Liver (tissue), 9 donors: Measurements from ENCODE around the gene CCSAP. TPM values are rescaled to one million over a fixed set of nuclear protein-coding genes. Genes with fewer than 3 reads are reported as not detected.
"Not testable (repeated sequence)": the region's sequence is repeated elsewhere in the genome, so short reads cannot be mapped to it uniquely, and the experiment has no call there.

Source experiments
- DNase-seq: peaks from one replicate; pipeline ENCODE4 v3.0.0-alpha.2; 2017; ENCODE audit warnings: low spot score
- H3K27ac ChIP-seq, 2 donors: one replicate each; pipeline ENCODE4 v1.7.0; 2013; ENCODE audit warnings: inconsistent platforms in 2 of 2, low read length in 2 of 2, control low read depth in 1 of 2, low read depth in 1 of 2, mild to moderate bottlenecking in 1 of 2
- H3K27me3 ChIP-seq, 4 donors: one replicate each; pipeline versions ENCODE4 v1.6.1 to v1.7.0; 2013; ENCODE audit warnings: low read length in 3 of 4, inconsistent platforms in 1 of 4, mild to moderate bottlenecking in 1 of 4, moderate library complexity in 1 of 4; ENCODE audit not compliant: control insufficient read depth in 4 of 4, insufficient read depth in 4 of 4
- H3K36me3 ChIP-seq, 4 donors: one replicate each; pipeline versions ENCODE4 v1.6.1 to v1.7.0; 2013; ENCODE audit warnings: low read length in 3 of 4, mild to moderate bottlenecking in 3 of 4, low read depth in 1 of 4, moderate library complexity in 1 of 4; ENCODE audit not compliant: control insufficient read depth in 4 of 4, insufficient read depth in 3 of 4
- H3K4me1 ChIP-seq, 4 donors: one replicate each; pipeline versions ENCODE4 v1.6.1 to v1.7.0; 2013; ENCODE audit warnings: low read length in 3 of 4, mild to moderate bottlenecking in 3 of 4, moderate library complexity in 1 of 4; ENCODE audit not compliant: control insufficient read depth in 4 of 4, insufficient read depth in 4 of 4
- H3K4me3 ChIP-seq, 3 donors: one replicate each; pipeline versions ENCODE4 v1.6.1 to v1.7.0; 2013; ENCODE audit warnings: low read length in 3 of 3, control low read depth in 1 of 3, low read depth in 1 of 3, mild to moderate bottlenecking in 1 of 3
- H3K9ac ChIP-seq, 2 donors: one replicate each; pipeline ENCODE4 v1.7.0; 2013; ENCODE audit warnings: low read length in 2 of 2, mild to moderate bottlenecking in 2 of 2, moderate library complexity in 2 of 2, control low read depth in 1 of 2, low read depth in 1 of 2
- H3K9me3 ChIP-seq, 4 donors: one replicate each; pipeline versions ENCODE4 v1.6.1 to v1.7.0; 2013; ENCODE audit warnings: low read length in 3 of 4; ENCODE audit not compliant: control insufficient read depth in 4 of 4
- CTCF ChIP-seq: fragments of 150-350 bp; IDR thresholded peaks from 2 replicates; pipeline ENCODE4 v1.5.1; 2017; ENCODE audit warnings: improper control_type of control experiment, low read depth, low read length; ENCODE audit not compliant: missing input control
- EGR1 ChIP-seq, 2 donors: IDR thresholded peaks; 2 replicates each; pipeline ENCODE4 v1.6.1; 2016 to 2018; ENCODE audit warnings: antibody characterized with exemption in 2 of 2, low read depth in 2 of 2
- FOXA1 ChIP-seq: IDR thresholded peaks from 2 replicates; pipeline ENCODE4 v1.6.1; 2016; ENCODE audit warnings: antibody characterized with exemption
- FOXA2 ChIP-seq: IDR thresholded peaks from 2 replicates; pipeline ENCODE4 v1.6.1; 2016; ENCODE audit warnings: antibody characterized with exemption
- GABPA ChIP-seq, 2 donors: IDR thresholded peaks in 1 of 2; conservative IDR thresholded peaks in 1 of 2; 2 replicates each; pipeline ENCODE4 v1.6.1; 2016; ENCODE audit warnings: antibody characterized with exemption in 2 of 2, mild to moderate bottlenecking in 1 of 2, moderate library complexity in 1 of 2
- HNF4A ChIP-seq, 2 donors: conservative IDR thresholded peaks; 2 replicates each; pipeline ENCODE4 v1.6.1; 2016; ENCODE audit warnings: antibody characterized with exemption in 2 of 2, mild to moderate bottlenecking in 2 of 2
- HNF4G ChIP-seq: IDR thresholded peaks from 2 replicates; pipeline ENCODE4 v1.6.1; 2016; ENCODE audit warnings: antibody characterized with exemption
- MAX ChIP-seq: IDR thresholded peaks from 2 replicates; pipeline ENCODE4 v1.6.1; 2016; ENCODE audit warnings: antibody characterized with exemption
- NR2F2 ChIP-seq: IDR thresholded peaks from 2 replicates; pipeline ENCODE4 v1.6.1; 2016; ENCODE audit warnings: antibody characterized with exemption
- RAD21 ChIP-seq, 2 donors: IDR thresholded peaks; 2 replicates each; pipeline ENCODE4 v1.6.1; 2016; ENCODE audit warnings: antibody characterized with exemption in 2 of 2, mild to moderate bottlenecking in 2 of 2
- SP1 ChIP-seq: IDR thresholded peaks from 2 replicates; pipeline ENCODE4 v1.6.1; 2018; ENCODE audit warnings: antibody characterized with exemption, mild to moderate bottlenecking
- YY1 ChIP-seq: IDR thresholded peaks from 2 replicates; pipeline ENCODE4 v1.6.1; 2016; ENCODE audit warnings: antibody characterized with exemption, mild to moderate bottlenecking
- ZBTB33 ChIP-seq: IDR thresholded peaks from 2 replicates; pipeline ENCODE4 v1.6.1; 2016; ENCODE audit warnings: antibody characterized with exemption
- WGBS: extraction: QIAGEN DNeasy Blood & Tissue Kit; methylation state at CpG from one replicate; pipeline ENCODE4 v1.1.7; 2013; 5-methylcytosine and 5-hydroxymethylcytosine counted together
- polyA plus RNA-seq, 2 donors: library from polyadenylated mRNA; stranded (reverse) in 1 of 2; unstranded in 1 of 2; fragments of 200-250 nt in 1 of 2; fragments of >200 nt in 1 of 2; fragmentation: Nextera tagmentation in 1 of 2; extraction: Ambion mirVana in 1 of 2; gene quantifications; one replicate each; pipeline versions ENCODE4 v1.2.1 to v1.2.3, GENCODE V29; 2013 to 2015
- total RNA-seq, 2 donors: library from RNA; depleted of rRNA; stranded (reverse); fragments of >200 nt; gene quantifications; one replicate each; pipeline ENCODE4 v1.2.3, GENCODE V29; 2014
- donor health status: healthy.
- donor health status: healthy.
- donor health status: healthy.
- donor health status: healthy.
- donor health status: healthy.

CCSAP gene
- total and polyA plus RNA-seq, 4 donors: 0.77 to 4.6 (median 1.7) TPM

- TF ChIP-seq EGR1 (IDR thresholded peaks at IDR 0.05; ENCODE audit: low read depth in 2 of 2) (no peak), ZBTB33 (no peak), YY1 (no peak), FOXA2 (no peak), FOXA1 (no peak)
- no peaks in the 10 kb centered on the region for H3K36me3 ChIP-seq
- no peak for DNase-seq
- no peak overlapping the region for H3K9ac ChIP-seq
- no peaks in the 10 kb centered on the region for H3K9me3 ChIP-seq
- H3K27ac ChIP-seq: no peak overlapping the region
- no peaks in the 10 kb centered on the region for H3K27me3 ChIP-seq
- no peak overlapping the region for H3K4me3 ChIP-seq
- WGBS: 77% methylated on average over 2 of the region's 2 CpGs
- H3K4me1 ChIP-seq: no peaks in the 10 kb centered on the region
These were observed 8.6 kb downstream of the CCSAP start for GRCh38 chr1:229334269-229334668.

GRCh38 chr1:229328598-229329362 lies 14.1 kb downstream of the CCSAP start:
- no peak overlapping the region for H3K9ac ChIP-seq
- H3K9me3 ChIP-seq: no peaks in the 10 kb centered on the region
- H3K4me1 ChIP-seq: peaks cover 0 to 23% (median 12%) of the 10 kb centered on the region in 4 donors
- H3K36me3 ChIP-seq: peaks cover 0 to under 1% (median 0%) of the 10 kb centered on the region in 4 donors
- no peak for DNase-seq
- TF ChIP-seq HNF4A (conservative IDR thresholded peaks at IDR 0.05): no peak
- no peak for TF ChIP-seq GABPA (IDR thresholded peaks at IDR 0.05 in 1 of 2, conservative IDR thresholded peaks at IDR 0.05 in 1 of 2)
- TF ChIP-seq SP1: no peak
- no peak for TF ChIP-seq YY1
- TF ChIP-seq RAD21 (IDR thresholded peaks at IDR 0.05): no peak
- no peak for TF ChIP-seq NR2F2
- 81% methylated on average over 7 of the region's 7 CpGs for WGBS
- H3K4me3 ChIP-seq: no peak overlapping the region
- no peaks in the 10 kb centered on the region for H3K27me3 ChIP-seq
- no peak overlapping the region for H3K27ac ChIP-seq

- H3K27me3 ChIP-seq, H3K27ac ChIP-seq, H3K4me3 ChIP-seq, DNase-seq, H3K9me3 ChIP-seq, H3K9ac ChIP-seq, H3K36me3 ChIP-seq: not testable (repeated sequence)
- 92% methylated on average over 6 of the region's 6 CpGs for WGBS
- H3K4me1 ChIP-seq: peaks cover 0 to 27% (median 13%) of the 10 kb centered on the region in 4 donors
These were observed 15.1 kb downstream of the CCSAP start for GRCh38 chr1:229327765-229328164.

- H3K27ac ChIP-seq: no peak overlapping the region
- peaks cover 0 to 27% (median 13%) of the 10 kb centered on the region in 4 donors for H3K4me1 ChIP-seq
- WGBS: 96% methylated on average over 12 of the region's 12 CpGs
These were observed 16.2 kb downstream of the CCSAP start for GRCh38 chr1:229326601-229327000.

More at GRCh38 chr1:229326601-229327000, 16.2 kb downstream of the CCSAP start:
- Histone ChIP-seq H3K9me3 (no peaks in the 10 kb centered on the region), H3K36me3 (peaks cover 0 to 9% (median 5%) of the 10 kb centered on the region in 4 donors), H3K9ac (no peak overlapping the region), H3K27me3 (no peaks in the 10 kb centered on the region), H3K4me3 (no peak overlapping the region)
- TF ChIP-seq CTCF: no peak
- no peak for TF ChIP-seq MAX
- TF ChIP-seq RAD21 (IDR thresholded peaks at IDR 0.05): no peak
- no peak for TF ChIP-seq HNF4A (conservative IDR thresholded peaks at IDR 0.05)
- TF ChIP-seq FOXA1: no peak
- no peak for TF ChIP-seq HNF4G
- no peak for TF ChIP-seq EGR1 (IDR thresholded peaks at IDR 0.05; ENCODE audit: low read depth in 2 of 2)
- TF ChIP-seq YY1: no peak
- DNase-seq: no peak
